GM23338 (cell line): Measurements from ENCODE around the gene KIRREL3. TPM values are rescaled to one million over a fixed set of nuclear protein-coding genes. Genes with fewer than 3 reads are reported as not detected.

Source experiments
- ATAC-seq: fragments of 200-7000 bp; cut with Tn5 transposase; 3 replicates; pipeline ENCODE4 v1.9.1; 2020
- DNase-seq: peaks from one replicate; pipeline ENCODE4 v3.0.0-alpha.2; 2015; ENCODE audit warnings: low spot score
- H2AFZ ChIP-seq: fragments of 200-600 bp; sonication (generic); 2 replicates; pipeline ENCODE4 v1.8.0; 2016; ENCODE audit warnings: antibody characterized with exemption, mild to moderate bottlenecking, moderate library complexity
- H3F3A ChIP-seq: fragments of 200-600 bp; sonication (generic); replicated peaks from 2 replicates; pipeline ENCODE4 v1.8.0; 2017; ENCODE audit warnings: antibody characterized with exemption, mixed run types, low read depth
- H3K27ac ChIP-seq: fragments of 200-600 bp; sonication (generic); 2 replicates; pipeline ENCODE4 v1.6.1; 2016; ENCODE audit warnings: low read depth
- H3K27me3 ChIP-seq: fragments of 200-600 bp; sonication (generic); 2 replicates; pipeline ENCODE4 v1.8.0; 2016; ENCODE audit warnings: mild to moderate bottlenecking, mixed run types, moderate library complexity; ENCODE audit not compliant: insufficient read depth
- H3K36me3 ChIP-seq: fragments of 200-600 bp; sonication (generic); 2 replicates; pipeline ENCODE4 v1.8.0; 2016; ENCODE audit warnings: mild to moderate bottlenecking; ENCODE audit not compliant: insufficient read depth
- H3K4me1 ChIP-seq: fragments of 200-600 bp; sonication (generic); 2 replicates; pipeline ENCODE4 v1.8.0; 2016; ENCODE audit warnings: mild to moderate bottlenecking, moderate library complexity; ENCODE audit not compliant: insufficient read depth
- H3K4me2 ChIP-seq: fragments of 200-600 bp; sonication (generic); 2 replicates; pipeline ENCODE4 v1.7.1; 2017; ENCODE audit warnings: mixed run types
- H3K4me3 ChIP-seq: fragments of 200-600 bp; sonication (generic); 2 replicates; pipeline ENCODE4 v1.6.1; 2016; ENCODE audit warnings: mixed run types
- H3K79me2 ChIP-seq: fragments of 200-600 bp; sonication (generic); replicated peaks from 2 replicates; pipeline ENCODE4 v1.8.0; 2017; ENCODE audit warnings: mild to moderate bottlenecking; ENCODE audit not compliant: insufficient read depth
- H3K9me2 ChIP-seq: fragments of 200-600 bp; sonication (generic); 2 replicates; pipeline ENCODE4 v1.8.0; 2017; ENCODE audit not compliant: insufficient read depth
- H4K20me1 ChIP-seq: fragments of 200-600 bp; sonication (generic); replicated peaks from 2 replicates; pipeline ENCODE4 v1.8.0; 2017; ENCODE audit warnings: mild to moderate bottlenecking; ENCODE audit not compliant: insufficient read depth
- H3K27ac Mint-ChIP-seq: 2 replicates; pipeline ENCODE4 v1.8.0; 2020; ENCODE audit warnings: inconsistent platforms, mild to moderate bottlenecking, moderate library complexity, mixed read lengths
- H3K27me3 Mint-ChIP-seq: 3 replicates; pipeline ENCODE4 v1.8.0; 2022; ENCODE audit warnings: low read depth, mild to moderate bottlenecking, moderate library complexity, mixed read lengths, inconsistent platforms; ENCODE audit not compliant: insufficient read depth, poor library complexity
- H3K36me3 Mint-ChIP-seq: 3 replicates; pipeline ENCODE4 v1.8.0; 2021; ENCODE audit warnings: low read depth, mild to moderate bottlenecking, inconsistent platforms, moderate library complexity, mixed read lengths
- H3K4me1 Mint-ChIP-seq: 3 replicates; pipeline ENCODE4 v1.8.0; 2020; ENCODE audit warnings: mild to moderate bottlenecking, inconsistent platforms, mixed read lengths
- H3K4me3 Mint-ChIP-seq: 3 replicates; pipeline ENCODE4 v1.8.0; 2021; ENCODE audit warnings: moderate library complexity, mild to moderate bottlenecking, inconsistent platforms, mixed read lengths
- H3K9me3 Mint-ChIP-seq: 3 replicates; pipeline ENCODE4 v1.8.0; 2020; ENCODE audit warnings: moderate library complexity, mild to moderate bottlenecking, inconsistent platforms, mixed read lengths
- CREB1 ChIP-seq: fragments of 250-450 bp; sonication (Bioruptor Pico); IDR thresholded peaks from 2 replicates; pipeline ENCODE4 v1.5.0; 2020; ENCODE audit warnings: low read depth, mild to moderate bottlenecking, moderate library complexity
- CTCF ChIP-seq, 2 experiments: fragments of 200-600 bp in 1 of 2; sonication (generic) in 1 of 2; conservative IDR thresholded peaks; 2 replicates each; pipeline versions ENCODE4 v1.5.1 to v1.6.1; 2016 to 2017; ENCODE audit warnings: antibody characterized with exemption in 2 of 2, low read depth in 2 of 2, mild to moderate bottlenecking in 2 of 2, moderate library complexity in 1 of 2
- NANOG ChIP-seq: IDR thresholded peaks from 2 replicates; pipeline ENCODE4 v1.6.1; 2016; ENCODE audit warnings: antibody characterized with exemption, borderline replicate concordance
- POLR2AphosphoS5 ChIP-seq: IDR thresholded peaks from 2 replicates; pipeline ENCODE4 v1.6.1; 2016; ENCODE audit warnings: antibody characterized with exemption, low read depth
- STAT1 ChIP-seq: IDR thresholded peaks from one replicate; pipeline ENCODE4 v1.6.1; 2016; ENCODE audit warnings: antibody characterized with exemption; ENCODE audit not compliant: unreplicated experiment
- ZNF462 ChIP-seq: fragments of 250-450 bp; sonication (Bioruptor Pico); IDR thresholded peaks from 2 replicates; pipeline ENCODE4 v1.5.0; 2020; ENCODE audit warnings: mild to moderate bottlenecking, moderate library complexity
- polyA plus RNA-seq: library from polyadenylated mRNA; unstranded; fragments of >200 nt; fragmentation: Nextera tagmentation; extraction: Ambion mirVana; gene quantifications from 2 replicates; pipeline ENCODE4 v1.2.1, GENCODE V29; 2016
- total RNA-seq: library from RNA; depleted of rRNA; stranded (reverse); fragments of >200 nt; shearing (Covaris generic); gene quantifications from 2 replicates; pipeline ENCODE4 v1.2.3, GENCODE V29; 2014

The KIRREL3 gene
- total and polyA plus RNA-seq, 2 experiments from 2014 or later = 0.13 to 1.5 TPM

- TF ChIP-seq ZNF462 (CRISPR knock-in tag) (no peak), POLR2AphosphoS5 (no peak), NANOG (no peak), STAT1 (no peak), CTCF (conservative IDR thresholded peaks at IDR 0.05; ENCODE audit: low read depth in 2 of 2) (no peak)
Measured at GRCh38 chr11:126734752-126735151, 265.8 kb downstream of the KIRREL3 start (continued).

DNA sequence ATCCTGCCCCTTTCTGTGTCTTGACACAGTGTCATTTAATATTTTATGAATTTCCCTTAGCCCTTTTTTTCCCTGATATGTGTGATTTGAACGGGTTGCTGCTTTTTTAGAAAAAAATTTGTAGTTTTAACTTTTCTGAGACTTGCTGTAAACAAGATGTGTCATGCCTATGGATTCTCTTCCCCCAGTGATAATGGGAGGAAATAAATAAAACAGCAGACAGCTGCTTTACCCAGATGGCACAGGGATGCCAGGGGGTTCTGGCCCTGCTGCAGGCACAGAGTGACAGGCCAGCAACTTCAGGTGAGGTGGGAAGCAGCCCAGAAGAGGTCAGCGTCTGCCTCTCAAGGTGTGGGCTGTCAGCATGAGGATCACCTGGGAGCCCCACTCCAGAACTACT lies 266.9 kb downstream of the KIRREL3 start:
- Mint-ChIP-seq H3K4me3 (no peak overlapping the region), H3K27me3 (peaks cover 6% of the 10 kb centered on the region), H3K9me3 (peaks cover 3% of the 10 kb centered on the region; the same call in 2 of the 3 replicates), H3K36me3 (no peaks in the 10 kb centered on the region; the same call in 2 of the 3 replicates), H3K4me1 (peaks cover 21% of the 10 kb centered on the region), H3K27ac (no peak overlapping the region)
- DNase-seq = no peak
- no peak overlapping the region for H3K4me3 ChIP-seq
- H4K20me1 ChIP-seq = no peaks in the 10 kb centered on the region
- no peaks in the 10 kb centered on the region for H3K79me2 ChIP-seq
- no peak overlapping the region for H2AFZ ChIP-seq
- H3K36me3 ChIP-seq = no peaks in the 10 kb centered on the region
- no peak overlapping the region for H3K27ac ChIP-seq
- ATAC-seq = no peak
- peaks cover 16% of the 10 kb centered on the region for H3K9me2 ChIP-seq
- no peaks in the 10 kb centered on the region for H3F3A ChIP-seq
- H3K27me3 ChIP-seq = no peaks in the 10 kb centered on the region
- no peaks in the 10 kb centered on the region; the same call in 1 of the 2 replicates for H3K4me1 ChIP-seq
- no peak overlapping the region for H3K4me2 ChIP-seq
- TF ChIP-seq ZNF462 (CRISPR knock-in tag) = no peak
- TF ChIP-seq CREB1 (CRISPR knock-in tag) = no peak
